Immature natural killer cell (primary cell): Measurements from ENCODE around the gene CANX. TPM values are rescaled to one million over a fixed set of nuclear protein-coding genes. Genes with fewer than 3 reads are reported as not detected.
A peak's percentile ranks its signal among the peaks of the same experiment; 100 is the strongest.
"Not testable (repeated sequence)": the region's sequence is repeated elsewhere in the genome, so short reads cannot be mapped to it uniquely, and the experiment has no call there.

Experiments used
- DNase-seq, 3 donors: peaks; one replicate each; pipeline ENCODE4 v3.0.0; 2022; ENCODE audit warnings: mixed read lengths in 1 of 3
- H3K27ac Mint-ChIP-seq, 6 donors: one replicate each; pipeline ENCODE4 v1.8.0; 2020; ENCODE audit warnings: mixed read lengths in 6 of 6, mild to moderate bottlenecking in 5 of 6, inconsistent platforms in 4 of 6, moderate library complexity in 3 of 6
- H3K27me3 Mint-ChIP-seq, 3 donors: one replicate each; pipeline ENCODE4 v1.8.0; 2020 to 2021; ENCODE audit warnings: low read depth in 3 of 3, mild to moderate bottlenecking in 3 of 3, mixed read lengths in 3 of 3, moderate library complexity in 3 of 3, inconsistent platforms in 1 of 3
- H3K36me3 Mint-ChIP-seq, 3 donors: one replicate each; pipeline ENCODE4 v1.8.0; 2020; ENCODE audit warnings: mixed read lengths in 3 of 3, inconsistent platforms in 2 of 3, mild to moderate bottlenecking in 2 of 3
- H3K4me1 Mint-ChIP-seq, 2 donors: one replicate each; pipeline ENCODE4 v1.8.0; 2020; ENCODE audit warnings: inconsistent platforms in 2 of 2, mild to moderate bottlenecking in 2 of 2, mixed read lengths in 2 of 2, moderate library complexity in 1 of 2
- H3K4me3 Mint-ChIP-seq, 5 donors: one replicate each; pipeline ENCODE4 v1.8.0; 2020; ENCODE audit warnings: mild to moderate bottlenecking in 5 of 5, mixed read lengths in 5 of 5, inconsistent platforms in 3 of 5, moderate library complexity in 3 of 5
- H3K9me3 Mint-ChIP-seq, 6 donors: one replicate each; pipeline ENCODE4 v1.8.0; 2020; ENCODE audit warnings: mild to moderate bottlenecking in 6 of 6, mixed read lengths in 6 of 6, inconsistent platforms in 4 of 6, moderate library complexity in 3 of 6
- polyA plus RNA-seq, 3 donors: library from polyadenylated mRNA; unstranded; fragments of 300-500 nt; fragmentation: Illumina TruSeq; gene quantifications; one replicate each; pipeline ENCODE4 v1.2.3, GENCODE V29; 2021

CANX gene
- polyA plus RNA-seq, 3 donors from 2014 or later, result 240 to 326 (median 325) TPM

DNA sequence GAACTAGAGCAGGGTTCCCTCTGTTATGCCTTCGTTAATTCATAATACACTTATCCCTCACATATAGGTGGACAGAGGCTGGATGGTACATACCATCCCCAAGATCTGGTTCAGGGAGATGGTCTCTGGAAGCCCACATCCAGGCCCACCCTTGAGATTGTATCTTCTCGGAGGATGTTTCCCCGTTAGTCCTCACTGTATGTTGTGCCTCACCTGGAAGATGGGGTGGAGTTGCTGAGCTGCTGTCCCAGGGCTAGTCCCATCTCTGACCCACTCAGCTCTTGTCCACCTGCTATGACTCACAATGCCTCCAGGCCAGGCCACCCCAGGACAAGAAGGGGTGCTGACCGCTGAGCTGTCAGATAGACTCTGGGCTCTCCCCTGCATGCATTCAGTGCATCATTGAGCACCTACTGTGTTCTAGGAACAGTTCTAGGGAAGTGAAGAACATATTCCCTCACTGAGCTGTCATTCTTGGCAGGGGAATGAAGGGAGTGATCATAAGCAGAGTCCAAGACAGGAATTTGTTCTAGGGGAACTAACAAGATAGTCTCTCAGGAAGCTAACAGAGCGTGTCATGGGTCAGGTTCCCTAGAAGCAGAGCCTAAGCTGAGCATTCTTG, 17.9 kb upstream of the CANX start, which contains the start of gene CBY3:
CBY3 (minus strand) TSS at position 255 of the 622 bp plus-strand sequence; CDS start at position 139, 116 bp downstream.
- Mint-ChIP-seq H3K27ac (peak within 1 kb of the TSS; percentile 69 to 85 (median 78)), H3K4me3 (peak within 1 kb of the TSS; percentile 53 to 75 (median 67)), H3K4me1 (peaks cover 30 to 34% of the 10 kb centered on the region in 2 donors), H3K27me3 (peaks cover 6 to 11% (median 8%) of the 10 kb centered on the region in 3 donors), H3K9me3 (no peaks in the 10 kb centered on the region), H3K36me3 (peaks cover 0 to 2% (median 0%) of the 10 kb centered on the region in 3 donors)
- DNase-seq, result no peak

DNA sequence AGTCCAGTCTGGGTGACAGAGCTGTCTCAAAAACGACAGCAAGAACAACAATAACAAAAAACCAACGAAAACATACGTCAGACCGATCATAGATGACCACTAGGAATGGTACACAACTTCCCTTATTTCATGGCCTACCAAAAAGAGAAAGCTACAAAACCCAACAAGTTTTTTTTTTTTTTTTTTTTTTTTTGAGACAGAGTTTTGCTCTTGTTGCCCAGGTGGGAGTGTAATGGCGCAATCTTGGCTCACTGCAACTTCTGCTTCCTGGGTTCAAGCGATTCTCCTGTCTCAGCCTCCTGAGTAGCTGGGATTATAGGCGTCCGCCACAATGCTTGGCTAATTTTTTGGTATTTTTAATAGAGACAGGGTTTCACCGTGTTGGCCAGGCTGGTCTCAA, 9.6 kb upstream of the CANX start:
- not testable (repeated sequence) for H3K4me1 Mint-ChIP-seq, DNase-seq, H3K27ac Mint-ChIP-seq, H3K9me3 Mint-ChIP-seq, H3K36me3 Mint-ChIP-seq, H3K4me3 Mint-ChIP-seq, H3K27me3 Mint-ChIP-seq

DNA sequence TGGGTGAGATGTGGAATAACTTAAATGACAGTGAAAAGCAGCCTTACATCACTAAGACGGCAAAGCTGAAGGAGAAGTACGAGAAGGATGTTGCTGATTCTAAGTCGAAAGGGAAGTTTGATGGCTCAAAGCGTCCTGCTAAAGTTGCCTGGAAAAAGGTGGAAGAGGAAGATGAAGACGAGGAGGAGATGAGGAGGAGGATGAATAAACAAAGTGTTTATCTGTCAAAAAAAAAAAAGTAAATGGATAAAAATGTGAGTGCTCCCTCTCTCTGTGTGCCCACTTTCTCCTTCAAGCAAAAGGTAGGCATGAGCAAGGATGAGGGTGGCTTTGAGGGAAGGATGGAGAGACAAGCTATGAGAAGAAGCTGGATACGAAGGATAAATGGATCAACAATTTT, 4.2 kb upstream of the CANX start:
- Mint-ChIP-seq H3K27me3 (peaks cover 2 to 19% (median 12%) of the 10 kb centered on the region in 3 donors), H3K36me3 (no peaks in the 10 kb centered on the region), H3K4me1 (peaks cover 26 to 35% of the 10 kb centered on the region in 2 donors), H3K9me3 (no peaks in the 10 kb centered on the region), H3K27ac (peak overlapping the region in 5 of 6 donors; percentile 13 to 70 (median 17)), H3K4me3 (no peak overlapping the region)
- DNase-seq, result no peak

DNA sequence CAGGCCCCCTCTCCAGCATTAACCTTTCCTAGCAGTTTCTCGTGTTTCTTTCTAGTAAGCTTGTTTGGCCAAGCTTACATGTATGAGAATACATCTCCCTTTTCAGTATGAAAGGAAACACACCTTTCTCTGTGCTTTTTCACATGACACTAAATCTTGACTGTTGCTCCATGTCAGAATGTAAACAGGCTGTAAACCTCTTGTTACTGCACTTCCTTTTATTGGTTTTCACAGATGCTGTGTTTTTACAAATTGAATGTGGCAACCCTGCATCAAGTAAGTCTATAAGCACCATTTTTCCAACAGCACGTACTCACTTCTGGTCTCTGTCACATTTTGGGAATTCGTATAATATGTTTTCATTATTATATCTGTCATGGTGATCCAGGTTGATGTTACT, 2.2 kb upstream of the CANX start:
- no peaks in the 10 kb centered on the region for H3K9me3 Mint-ChIP-seq
- peak overlapping the region in 4 of 5 donors; percentile 22 to 44 (median 30) for H3K4me3 Mint-ChIP-seq
- H3K36me3 Mint-ChIP-seq, result no peaks in the 10 kb centered on the region
- peak overlapping the region; percentile 77 to 99 (median 97) for H3K27ac Mint-ChIP-seq
- peak in 2 of 3 donors; percentile 9 to 10 for DNase-seq
- H3K27me3 Mint-ChIP-seq, result peaks cover 2 to 23% (median 12%) of the 10 kb centered on the region in 3 donors
- peaks cover 38 to 49% of the 10 kb centered on the region in 2 donors for H3K4me1 Mint-ChIP-seq

DNA sequence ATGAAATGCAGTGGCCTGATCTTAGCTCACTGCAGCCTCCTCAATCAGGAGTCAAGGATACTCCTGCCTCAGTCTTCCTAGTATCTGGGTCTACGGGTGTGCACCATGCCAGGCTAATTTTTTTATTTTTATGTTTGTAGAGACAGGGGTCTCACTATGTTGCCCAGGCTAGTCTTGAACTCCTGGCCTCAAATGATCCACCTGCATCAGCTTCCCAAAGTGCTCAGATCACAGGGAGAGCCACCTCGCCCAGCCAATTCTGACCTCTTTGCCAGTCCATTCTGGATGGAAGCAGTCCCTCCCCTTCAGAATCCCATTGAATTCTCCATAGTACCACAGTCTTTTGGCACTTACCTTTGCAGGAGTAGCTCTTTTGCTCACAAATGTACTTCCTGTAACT, 1.7 kb upstream of the CANX start:
- H3K4me1 Mint-ChIP-seq, result peaks cover 40 to 51% of the 10 kb centered on the region in 2 donors

DNA sequence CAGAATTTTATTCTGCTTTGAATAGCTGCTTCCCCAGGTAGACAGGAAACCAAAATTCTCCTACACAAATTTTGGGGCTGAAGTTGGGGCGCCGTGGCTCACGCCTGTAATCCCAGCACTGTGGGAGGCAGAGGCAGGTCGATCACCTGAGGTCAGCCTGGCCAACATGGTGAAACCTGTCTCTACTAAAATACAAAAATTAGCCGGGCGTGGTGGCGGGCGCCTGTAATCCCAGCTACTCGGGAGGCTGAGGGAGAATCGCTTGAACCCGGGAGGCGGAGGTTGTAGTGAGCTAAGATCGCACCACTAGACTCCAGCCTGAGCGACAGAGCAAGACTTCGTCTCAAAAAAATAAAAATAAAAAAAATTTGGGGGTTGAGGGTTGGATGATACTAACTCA, 1.2 kb upstream of the CANX start:
- H3K4me1 Mint-ChIP-seq, result peaks cover 44 to 56% of the 10 kb centered on the region in 2 donors
- DNase-seq, H3K36me3 Mint-ChIP-seq, H3K9me3 Mint-ChIP-seq: not testable (repeated sequence)
- H3K4me3 Mint-ChIP-seq, result peak overlapping the region; percentile 46 to 97 (median 88)
- peaks cover 2 to 23% (median 12%) of the 10 kb centered on the region in 3 donors for H3K27me3 Mint-ChIP-seq
- H3K27ac Mint-ChIP-seq, result peak overlapping the region; percentile 90 to 99 (median 97)

More for the DNA sequence above, 1.7 kb upstream of the CANX start:
- DNase-seq, result no peak
- peaks cover 2 to 23% (median 12%) of the 10 kb centered on the region in 3 donors for H3K27me3 Mint-ChIP-seq
- H3K9me3 Mint-ChIP-seq, result no peaks in the 10 kb centered on the region
- H3K27ac Mint-ChIP-seq, result peak overlapping the region; percentile 90 to 99 (median 97)
- H3K36me3 Mint-ChIP-seq, result no peaks in the 10 kb centered on the region
- peak overlapping the region in 4 of 5 donors; percentile 33 to 97 (median 67) for H3K4me3 Mint-ChIP-seq

DNA sequence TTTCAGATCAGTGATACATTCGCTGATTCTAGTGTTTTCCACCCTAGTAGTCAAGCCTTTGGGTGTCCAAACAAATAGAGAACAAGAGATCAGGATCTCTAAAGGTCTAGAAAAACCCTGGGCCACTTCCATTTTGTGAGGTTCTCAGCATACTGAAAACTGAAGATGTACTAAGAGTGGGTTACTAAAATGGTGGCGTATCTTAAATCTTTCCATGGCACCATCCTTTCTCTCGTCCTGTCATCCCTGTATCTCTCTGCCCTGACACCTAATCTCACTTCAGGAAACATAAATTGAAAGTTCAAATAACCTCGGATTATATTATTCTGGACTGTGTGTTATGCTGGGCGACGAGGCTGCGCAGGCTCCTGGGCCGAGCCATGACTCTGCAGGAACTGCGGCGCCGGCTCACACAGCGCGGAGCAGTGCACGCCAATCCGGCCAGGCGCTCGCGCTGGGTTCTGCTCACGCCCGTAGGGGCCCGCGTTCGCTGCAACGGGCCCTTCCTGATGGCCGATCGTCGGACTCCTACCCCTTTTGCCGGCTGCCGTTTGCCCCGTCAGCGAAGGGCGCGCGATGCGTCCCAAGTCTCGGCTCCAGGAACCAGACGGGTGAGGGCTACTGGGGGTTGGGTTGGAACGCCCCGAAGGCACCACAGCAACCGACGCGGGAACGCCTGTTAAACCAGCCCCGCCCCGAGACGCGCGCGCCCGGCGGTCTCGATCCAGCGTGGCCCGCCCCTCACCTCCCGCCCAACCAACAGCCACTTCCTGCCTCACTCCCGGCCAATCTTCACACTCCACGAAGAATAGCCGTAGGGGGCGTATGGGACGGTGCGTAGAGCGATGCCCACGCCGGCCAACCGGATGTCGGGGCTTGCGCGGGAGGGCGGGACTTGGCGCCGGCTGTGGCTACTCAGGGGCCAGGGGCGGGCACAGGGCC, 503 bp upstream of the CANX start:
- Mint-ChIP-seq H3K27me3 (peaks cover 2 to 23% (median 12%) of the 10 kb centered on the region in 3 donors), H3K9me3 (no peaks in the 10 kb centered on the region), H3K4me1 (peaks cover 46 to 59% of the 10 kb centered on the region in 2 donors)

DNA sequence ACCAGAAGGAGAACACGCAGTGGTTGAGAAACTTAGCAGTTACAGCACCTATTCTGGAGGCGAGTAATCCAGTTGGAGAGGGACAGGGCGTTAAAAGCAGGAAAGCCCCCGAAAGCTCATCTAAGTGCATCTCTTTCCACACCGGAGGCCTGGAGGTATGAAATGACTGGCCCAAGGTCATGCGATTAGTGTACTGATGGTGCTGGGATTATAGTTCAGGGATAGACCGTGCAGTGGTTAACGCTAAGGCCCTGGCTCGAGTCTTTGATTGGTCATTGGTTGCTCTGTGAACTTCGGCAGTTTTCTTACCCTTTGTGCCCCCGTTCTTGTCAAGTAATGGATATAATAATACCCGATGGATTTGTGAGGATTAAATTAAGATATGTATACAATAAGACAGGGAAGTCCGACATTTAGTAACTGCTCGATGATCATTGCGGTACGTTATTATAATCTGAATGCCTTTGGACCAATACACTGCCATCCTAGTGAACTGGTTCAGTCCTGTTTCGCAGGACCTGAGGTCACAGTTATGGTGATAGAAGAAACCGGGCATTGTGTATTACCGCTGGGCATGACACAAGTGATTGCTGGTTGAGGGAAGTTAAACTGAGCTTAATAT, 960 bp downstream of the CANX start:
- Mint-ChIP-seq H3K4me3 (peak overlapping the region; percentile 88 to 97 (median 97)), H3K9me3 (no peaks in the 10 kb centered on the region), H3K27me3 (peaks cover 2 to 20% (median 15%) of the 10 kb centered on the region in 3 donors), H3K4me1 (peaks cover 51 to 60% of the 10 kb centered on the region in 2 donors), H3K36me3 (peaks cover 0 to 7% (median 2%) of the 10 kb centered on the region in 3 donors), H3K27ac (peak overlapping the region; percentile 91 to 98 (median 96))
- DNase-seq, result peak; percentile 28 to 39 (median 36)

More for the DNA sequence above, 503 bp upstream of the CANX start:
- peak; percentile 99 to 100 (median 100) for DNase-seq
- Mint-ChIP-seq H3K36me3 (peaks cover 0 to 2% (median 0%) of the 10 kb centered on the region in 3 donors), H3K4me3 (peak overlapping the region; percentile 88 to 97 (median 97)), H3K27ac (peak overlapping the region; percentile 97 to 99 (median 98))

DNA sequence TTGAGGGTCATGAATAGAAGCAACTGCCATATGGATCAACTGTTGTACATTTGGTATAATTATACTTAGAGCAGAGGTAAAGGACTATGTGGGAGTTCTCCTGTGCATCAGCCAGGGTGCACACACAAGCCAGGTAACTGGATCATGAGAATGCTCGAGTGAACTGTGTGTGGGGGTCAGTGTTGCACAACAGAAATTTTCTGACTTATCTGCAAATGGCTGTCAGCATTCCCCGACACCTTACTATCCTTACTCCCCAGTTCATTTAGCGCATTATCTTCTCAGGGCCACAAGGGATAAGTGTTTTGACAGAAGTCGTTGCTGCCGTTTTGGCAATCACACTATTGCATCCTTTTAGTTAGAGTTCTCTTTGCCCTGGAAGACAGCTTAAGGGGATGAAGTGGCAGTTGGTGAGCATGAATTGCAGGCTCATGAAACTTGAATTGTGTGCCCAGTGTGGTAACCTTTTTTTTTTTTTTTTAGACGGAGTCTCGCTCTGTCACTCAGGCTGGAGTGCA, 1.7 kb downstream of the CANX start:
- peak overlapping the region; percentile 91 to 98 (median 96) for H3K27ac Mint-ChIP-seq
- no peaks in the 10 kb centered on the region for H3K9me3 Mint-ChIP-seq
- no peak for DNase-seq
- peaks cover 2 to 20% (median 15%) of the 10 kb centered on the region in 3 donors for H3K27me3 Mint-ChIP-seq
- peaks cover 54 to 64% of the 10 kb centered on the region in 2 donors for H3K4me1 Mint-ChIP-seq
- H3K4me3 Mint-ChIP-seq, result peak overlapping the region; percentile 88 to 97 (median 97)
- H3K36me3 Mint-ChIP-seq, result peaks cover 3 to 10% (median 5%) of the 10 kb centered on the region in 3 donors

DNA sequence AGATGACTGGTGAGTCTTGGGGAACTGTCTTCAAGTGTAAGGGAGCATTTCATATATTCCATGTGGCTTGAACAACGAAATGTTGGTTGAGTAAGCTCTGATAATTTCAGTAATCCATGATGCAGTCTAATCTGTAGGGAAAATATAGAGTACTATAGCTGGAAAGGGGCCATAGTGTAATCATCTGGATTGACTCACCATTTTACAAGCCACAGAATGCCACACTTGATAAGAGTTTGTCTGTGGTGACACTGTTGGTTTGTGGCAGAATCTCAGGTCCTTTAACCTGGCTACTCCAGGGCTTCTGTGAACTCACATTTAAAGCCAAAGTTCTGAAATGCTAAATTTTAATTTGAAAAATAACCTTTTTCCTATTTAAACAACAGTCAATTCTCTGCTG, 17.5 kb downstream of the CANX start:
- H3K4me3 Mint-ChIP-seq, result no peak overlapping the region
- peaks cover 0 to 1% (median 0%) of the 10 kb centered on the region in 6 donors for H3K9me3 Mint-ChIP-seq
- H3K36me3 Mint-ChIP-seq, result peaks cover 12 to 29% (median 13%) of the 10 kb centered on the region in 3 donors
- DNase-seq, result no peak
- peaks cover 0 to 1% (median 1%) of the 10 kb centered on the region in 3 donors for H3K27me3 Mint-ChIP-seq
- H3K4me1 Mint-ChIP-seq, result peaks cover 2 to 18% of the 10 kb centered on the region in 2 donors
- H3K27ac Mint-ChIP-seq, result peak overlapping the region in 3 of 6 donors; percentile 7 to 57 (median 32)

DNA sequence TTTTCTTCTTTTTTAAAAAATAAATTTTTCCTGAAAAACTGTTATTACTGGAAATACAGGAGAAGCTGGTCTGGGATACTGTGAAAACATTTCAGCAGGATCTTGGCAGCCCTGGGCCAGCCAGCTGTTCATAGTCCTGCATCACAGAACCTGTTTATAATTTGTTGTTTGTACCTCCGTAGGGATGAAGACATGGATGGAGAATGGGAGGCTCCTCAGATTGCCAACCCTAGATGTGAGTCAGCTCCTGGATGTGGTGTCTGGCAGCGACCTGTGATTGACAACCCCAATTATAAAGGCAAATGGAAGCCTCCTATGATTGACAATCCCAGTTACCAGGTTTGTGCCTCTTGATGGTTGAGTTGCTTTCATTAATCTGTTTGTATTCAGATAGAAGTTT, 21.5 kb downstream of the CANX start:
- peaks cover 0 to 2% (median 1%) of the 10 kb centered on the region in 3 donors for H3K27me3 Mint-ChIP-seq
- peaks cover 25 to 58% (median 39%) of the 10 kb centered on the region in 3 donors for H3K36me3 Mint-ChIP-seq
- H3K4me3 Mint-ChIP-seq, result no peak overlapping the region
- DNase-seq, result no peak
- peaks cover 2 to 30% of the 10 kb centered on the region in 2 donors for H3K4me1 Mint-ChIP-seq
- H3K9me3 Mint-ChIP-seq, result peaks cover 0 to 1% (median 0%) of the 10 kb centered on the region in 6 donors
- peak overlapping the region in 1 of 6 donors; percentile 70 for H3K27ac Mint-ChIP-seq

DNA sequence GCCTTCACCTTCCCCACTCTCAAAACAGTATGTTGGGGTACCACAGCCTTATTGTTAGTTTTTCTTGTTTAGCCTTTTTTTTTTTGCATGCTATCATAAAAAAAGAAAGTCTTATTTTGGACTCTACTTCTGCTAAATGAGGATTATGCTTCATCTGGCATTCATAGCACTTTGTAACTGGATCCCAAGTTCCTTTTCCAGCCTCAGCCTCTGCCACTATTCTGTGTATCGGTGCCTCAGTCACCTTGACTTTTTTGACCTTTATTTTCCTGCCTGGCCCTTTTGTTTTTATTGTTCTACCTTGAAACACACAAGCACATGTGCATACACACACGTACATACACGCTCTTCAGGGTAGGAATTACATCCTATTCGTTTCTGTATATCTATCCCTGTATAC, 25.4 kb downstream of the CANX start:
- peaks cover 29 to 67% (median 48%) of the 10 kb centered on the region in 3 donors for H3K36me3 Mint-ChIP-seq
- H3K4me3 Mint-ChIP-seq, result no peak overlapping the region
- no peaks in the 10 kb centered on the region for H3K9me3 Mint-ChIP-seq
- H3K27ac Mint-ChIP-seq, result peak overlapping the region in 4 of 6 donors; percentile 12 to 75 (median 37)
- H3K4me1 Mint-ChIP-seq, result peaks cover 0 to 11% of the 10 kb centered on the region in 2 donors
- peaks cover 0 to 2% (median 0%) of the 10 kb centered on the region in 3 donors for H3K27me3 Mint-ChIP-seq
- no peak for DNase-seq

DNA sequence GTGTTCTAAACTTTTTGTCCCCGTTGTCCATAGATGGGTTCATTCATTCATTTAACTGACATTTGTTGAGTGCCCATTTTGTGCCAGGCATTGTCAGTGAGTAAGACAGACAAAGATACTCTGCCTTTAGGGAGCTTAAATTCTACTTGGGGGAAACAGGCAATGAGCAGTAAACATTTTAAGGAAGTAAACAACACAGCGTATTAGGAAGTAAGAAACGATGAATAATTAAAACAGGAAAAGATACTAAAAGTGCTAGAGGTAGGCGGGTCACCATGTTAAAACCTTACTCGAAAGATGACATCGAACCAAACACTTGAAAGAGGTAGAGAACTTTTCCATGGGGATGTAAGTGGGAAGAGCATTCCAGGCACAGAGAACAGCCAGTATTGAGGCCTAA, 28.3 kb downstream of the CANX start:
- Mint-ChIP-seq H3K4me3 (no peak overlapping the region), H3K27me3 (no peaks in the 10 kb centered on the region), H3K36me3 (peaks cover 25 to 68% (median 47%) of the 10 kb centered on the region in 3 donors), H3K4me1 (peaks cover 5 to 19% of the 10 kb centered on the region in 2 donors), H3K9me3 (no peaks in the 10 kb centered on the region), H3K27ac (peak overlapping the region in 5 of 6 donors; percentile 2 to 69 (median 57))
- DNase-seq, result no peak
